GM10248 (cell line): Measurements from ENCODE around the gene SOX5.

ENCODE experiments used
- CTCF ChIA-PET: fragments of 300-600 bp; sonication (Branson Sonifier 250); formaldehyde crosslinking; extraction: SDS; loops from one replicate; lab custom pipeline; 2021; ENCODE audit warnings: antibody characterized with exemption; lab: Yijun Ruan, JAX
- POLR2A ChIA-PET: fragments of 350-650 bp; sonication (Branson Sonifier 250); formaldehyde crosslinking; extraction: SDS; loops from one replicate; lab custom pipeline; 2020; ENCODE audit warnings: antibody characterized with exemption; lab: Yijun Ruan, JAX
- DNase-seq: peaks from one replicate; pipeline ENCODE4 v3.0.0; 2012; ENCODE audit errors: extremely low spot score
- CTCF ChIP-seq: IDR thresholded peaks from 2 replicates; pipeline ENCODE4 v1.5.1; 2012; ENCODE audit warnings: mild to moderate bottlenecking, low read depth; ENCODE audit errors: extremely low read depth, missing control alignments, control extremely low read depth

SOX5 gene

GRCh38 chr12:23944067-23944466, 5.4 kb downstream of the SOX5 start:
- no peak for DNase-seq
- no peak for TF ChIP-seq CTCF
- POLR2A ChIA-PET: no interaction called here
- CTCF ChIA-PET: interaction anchor here (1.4 kb wide), 1 partner anchor 14 kb away, joined by 4 read pairs; no protein-coding TSS in a partner anchor

GRCh38 chr12:23942841-23943240, 6.6 kb downstream of the SOX5 start:
- no peak for TF ChIP-seq CTCF
- no peak for DNase-seq
- POLR2A ChIA-PET: no interaction called here
- CTCF ChIA-PET: no interaction called here

GRCh38 chr12:23941780-23942179, 7.7 kb downstream of the SOX5 start:
- ChIA-PET CTCF (no interaction called here), POLR2A (no interaction called here)
- no peak for TF ChIP-seq CTCF
- no peak for DNase-seq

GRCh38 chr12:23938422-23938821, 11.0 kb downstream of the SOX5 start:
- POLR2A ChIA-PET: no interaction called here
- no peak for TF ChIP-seq CTCF
- CTCF ChIA-PET: no interaction called here
- DNase-seq: no peak

- ChIA-PET POLR2A (no interaction called here), CTCF (interaction anchor here (0.8 to 1.4 kb wide), 5 partner anchors 9 to 82 kb away, joined by 3 to 5 read pairs (median 3); no protein-coding TSS in a partner anchor)
- no peak for TF ChIP-seq CTCF
Observed at GRCh38 chr12:23931176-23931575, 18.3 kb downstream of the SOX5 start.

GRCh38 chr12:23930599-23930998, 18.9 kb downstream of the SOX5 start:
- CTCF ChIA-PET: interaction anchor here (0.8 to 1.4 kb wide), 9 partner anchors 8 to 83 kb away, joined by 3 to 5 read pairs (median 3); no protein-coding TSS in a partner anchor
- TF ChIP-seq CTCF: no peak
- POLR2A ChIA-PET: no interaction called here
- no peak for DNase-seq

More at GRCh38 chr12:23931176-23931575, 18.3 kb downstream of the SOX5 start:
- no peak for DNase-seq
